HepG2 (cell line): ENCODE measurements around the gene XRCC1. TPM values are rescaled to one million over a fixed set of nuclear protein-coding genes. Genes with fewer than 3 reads are reported as not detected.

Experiments
- FOXM1 ChIP-seq: sonication (generic); formaldehyde crosslinking; IDR thresholded peaks from 2 replicates; pipeline ENCODE4 v1.5.0; 2020; ENCODE audit warnings: missing genetic modification reagents
- GPN1 ChIP-seq: sonication (generic); formaldehyde crosslinking; IDR thresholded peaks from 2 replicates; pipeline ENCODE4 v1.5.1; 2020; ENCODE audit warnings: missing genetic modification reagents, borderline replicate concordance
- POLR2A ChIP-seq, 2 experiments: IDR thresholded peaks; 2 replicates each; pipeline ENCODE4 v1.6.1; 2011; ENCODE audit warnings: low read depth in 2 of 2, low read length in 2 of 2, mild to moderate bottlenecking in 1 of 2, moderate library complexity in 1 of 2; ENCODE audit not compliant: insufficient read depth in 1 of 2
- RCOR2 ChIP-seq: IDR thresholded peaks from 2 replicates; pipeline ENCODE4 v1.6.1; 2016; ENCODE audit warnings: missing biosample characterization, missing genetic modification reagents
- REXO4 ChIP-seq: sonication (generic); formaldehyde crosslinking; IDR thresholded peaks from 2 replicates; pipeline ENCODE4 v1.8.0; 2022; ENCODE audit warnings: missing genetic modification reagents, mild to moderate bottlenecking, borderline replicate concordance
- TRIM24 ChIP-seq: sonication (generic); formaldehyde crosslinking; IDR thresholded peaks from 2 replicates; pipeline ENCODE4 v1.8.0; 2022; ENCODE audit warnings: mild to moderate bottlenecking, missing genetic modification reagents
- ZSCAN21 ChIP-seq: sonication (generic); formaldehyde crosslinking; IDR thresholded peaks from 2 replicates; pipeline ENCODE4 v1.8.0; 2022; ENCODE audit warnings: mild to moderate bottlenecking, missing genetic modification reagents, moderate library complexity, borderline replicate concordance
- polyA plus RNA-seq, 8 experiments: library from polyadenylated mRNA; depleted of rRNA in 3 of 8; stranded (reverse) in 7 of 8; unstranded in 1 of 8; fragments of >200 nt; fragmentation: Illumina TruSeq in 4 of 8; extraction: Trizol in 4 of 8; gene quantifications; 2 replicates each; pipeline versions ENCODE4 v1.2.1 to v1.2.3, GENCODE V29; 2011 to 2016; ENCODE audit warnings: low read depth in 4 of 8, missing spikeins in 1 of 8, mixed read lengths in 1 of 8; ENCODE audit not compliant: insufficient read depth in 1 of 8
- total RNA-seq, 5 experiments: library from RNA; depleted of rRNA; stranded (reverse); fragments of >200 nt; fragmentation: Illumina TruSeq; extraction: Trizol; gene quantifications; 2 replicates each; pipeline ENCODE4 v1.2.3, GENCODE V29; 2016; ENCODE audit warnings: low read depth in 1 of 5
- TF ChIP-seq, protein P1 (sequence below): sonication (generic); formaldehyde crosslinking; IDR thresholded peaks from 2 replicates; pipeline ENCODE4 v1.4.0; 2020; ENCODE audit warnings: missing genetic modification reagents, borderline replicate concordance
- TF ChIP-seq, protein P2 (sequence below): IDR thresholded peaks from 2 replicates; pipeline ENCODE4 v1.6.1; 2018; ENCODE audit warnings: missing genetic modification reagents, mild to moderate bottlenecking, missing compliant biosample characterization
- TF ChIP-seq, protein P3 (sequence below): sonication (generic); formaldehyde crosslinking; IDR thresholded peaks from 2 replicates; pipeline ENCODE4 v1.9.0; 2022; ENCODE audit warnings: missing genetic modification reagents, mild to moderate bottlenecking, borderline replicate concordance
- TF ChIP-seq, protein P4 (sequence below), 2 experiments: sonication (generic) in 1 of 2; formaldehyde crosslinking in 1 of 2; IDR thresholded peaks; 2 replicates each; pipeline versions ENCODE4 v1.6.1 to v1.9.0; 2014 to 2022; ENCODE audit warnings: antibody characterized with exemption in 1 of 2, borderline replicate concordance in 1 of 2, inconsistent platforms in 1 of 2, low read depth in 1 of 2, missing genetic modification reagents in 1 of 2

Gene XRCC1
- total and polyA plus RNA-seq, 2 of the 13 experiments (the other 11 are each of a cell fraction or from before 2014, with no cell fraction given): 24.7 to 26.3 TPM

DNA sequence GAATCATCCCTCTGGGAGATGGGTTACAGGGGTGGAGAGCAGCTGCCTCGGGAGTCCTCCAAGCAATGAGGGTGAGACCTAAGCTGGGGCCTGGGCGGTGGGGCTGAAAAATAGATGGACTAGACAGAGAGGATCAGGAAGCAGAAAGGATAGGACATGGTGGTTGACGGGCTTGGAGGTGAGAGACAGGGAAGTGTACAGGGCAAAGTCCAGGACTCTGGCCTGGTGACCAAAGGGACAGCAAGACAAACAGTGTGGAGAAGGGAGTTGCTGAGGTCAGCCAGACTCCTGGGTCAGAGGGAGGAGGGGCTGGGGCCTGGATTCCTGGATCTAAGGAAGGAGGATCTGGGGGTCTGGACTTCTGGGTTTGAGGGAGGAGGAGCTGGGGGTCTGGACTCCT lies 76.3 kb downstream of the XRCC1 start (continued):
- TF ChIP-seq, protein P1, sequence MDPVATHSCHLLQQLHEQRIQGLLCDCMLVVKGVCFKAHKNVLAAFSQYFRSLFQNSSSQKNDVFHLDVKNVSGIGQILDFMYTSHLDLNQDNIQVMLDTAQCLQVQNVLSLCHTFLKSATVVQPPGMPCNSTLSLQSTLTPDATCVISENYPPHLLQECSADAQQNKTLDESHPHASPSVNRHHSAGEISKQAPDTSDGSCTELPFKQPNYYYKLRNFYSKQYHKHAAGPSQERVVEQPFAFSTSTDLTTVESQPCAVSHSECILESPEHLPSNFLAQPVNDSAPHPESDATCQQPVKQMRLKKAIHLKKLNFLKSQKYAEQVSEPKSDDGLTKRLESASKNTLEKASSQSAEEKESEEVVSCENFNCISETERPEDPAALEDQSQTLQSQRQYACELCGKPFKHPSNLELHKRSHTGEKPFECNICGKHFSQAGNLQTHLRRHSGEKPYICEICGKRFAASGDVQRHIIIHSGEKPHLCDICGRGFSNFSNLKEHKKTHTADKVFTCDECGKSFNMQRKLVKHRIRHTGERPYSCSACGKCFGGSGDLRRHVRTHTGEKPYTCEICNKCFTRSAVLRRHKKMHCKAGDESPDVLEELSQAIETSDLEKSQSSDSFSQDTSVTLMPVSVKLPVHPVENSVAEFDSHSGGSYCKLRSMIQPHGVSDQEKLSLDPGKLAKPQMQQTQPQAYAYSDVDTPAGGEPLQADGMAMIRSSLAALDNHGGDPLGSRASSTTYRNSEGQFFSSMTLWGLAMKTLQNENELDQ (CRISPR knock-in tag): no peak
- TF ChIP-seq RCOR2 (peak; percentile 46; the same call in 1 of the 2 replicates), REXO4 (no peak), GPN1 (CRISPR knock-in tag) (no peak), POLR2A (IDR thresholded peaks at IDR 0.05; ENCODE audit: insufficient read depth in 1 of 2, low read depth in 2 of 2, low read length in 2 of 2) (peak in 1 of 2 experiments; percentile 54; a peak in 1 of 4 replicates), TRIM24 (CRISPR knock-in tag) (no peak), ZSCAN21 (CRISPR knock-in tag) (peak; percentile 43; the same call in 1 of the 2 replicates), FOXM1 (no peak)
- TF ChIP-seq, protein P2, sequence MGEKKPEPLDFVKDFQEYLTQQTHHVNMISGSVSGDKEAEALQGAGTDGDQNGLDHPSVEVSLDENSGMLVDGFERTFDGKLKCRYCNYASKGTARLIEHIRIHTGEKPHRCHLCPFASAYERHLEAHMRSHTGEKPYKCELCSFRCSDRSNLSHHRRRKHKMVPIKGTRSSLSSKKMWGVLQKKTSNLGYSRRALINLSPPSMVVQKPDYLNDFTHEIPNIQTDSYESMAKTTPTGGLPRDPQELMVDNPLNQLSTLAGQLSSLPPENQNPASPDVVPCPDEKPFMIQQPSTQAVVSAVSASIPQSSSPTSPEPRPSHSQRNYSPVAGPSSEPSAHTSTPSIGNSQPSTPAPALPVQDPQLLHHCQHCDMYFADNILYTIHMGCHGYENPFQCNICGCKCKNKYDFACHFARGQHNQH (CRISPR knock-in tag): peak; percentile 68
- TF ChIP-seq, protein P3, sequence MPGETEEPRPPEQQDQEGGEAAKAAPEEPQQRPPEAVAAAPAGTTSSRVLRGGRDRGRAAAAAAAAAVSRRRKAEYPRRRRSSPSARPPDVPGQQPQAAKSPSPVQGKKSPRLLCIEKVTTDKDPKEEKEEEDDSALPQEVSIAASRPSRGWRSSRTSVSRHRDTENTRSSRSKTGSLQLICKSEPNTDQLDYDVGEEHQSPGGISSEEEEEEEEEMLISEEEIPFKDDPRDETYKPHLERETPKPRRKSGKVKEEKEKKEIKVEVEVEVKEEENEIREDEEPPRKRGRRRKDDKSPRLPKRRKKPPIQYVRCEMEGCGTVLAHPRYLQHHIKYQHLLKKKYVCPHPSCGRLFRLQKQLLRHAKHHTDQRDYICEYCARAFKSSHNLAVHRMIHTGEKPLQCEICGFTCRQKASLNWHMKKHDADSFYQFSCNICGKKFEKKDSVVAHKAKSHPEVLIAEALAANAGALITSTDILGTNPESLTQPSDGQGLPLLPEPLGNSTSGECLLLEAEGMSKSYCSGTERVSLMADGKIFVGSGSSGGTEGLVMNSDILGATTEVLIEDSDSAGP: no peak
- TF ChIP-seq, protein P4, sequence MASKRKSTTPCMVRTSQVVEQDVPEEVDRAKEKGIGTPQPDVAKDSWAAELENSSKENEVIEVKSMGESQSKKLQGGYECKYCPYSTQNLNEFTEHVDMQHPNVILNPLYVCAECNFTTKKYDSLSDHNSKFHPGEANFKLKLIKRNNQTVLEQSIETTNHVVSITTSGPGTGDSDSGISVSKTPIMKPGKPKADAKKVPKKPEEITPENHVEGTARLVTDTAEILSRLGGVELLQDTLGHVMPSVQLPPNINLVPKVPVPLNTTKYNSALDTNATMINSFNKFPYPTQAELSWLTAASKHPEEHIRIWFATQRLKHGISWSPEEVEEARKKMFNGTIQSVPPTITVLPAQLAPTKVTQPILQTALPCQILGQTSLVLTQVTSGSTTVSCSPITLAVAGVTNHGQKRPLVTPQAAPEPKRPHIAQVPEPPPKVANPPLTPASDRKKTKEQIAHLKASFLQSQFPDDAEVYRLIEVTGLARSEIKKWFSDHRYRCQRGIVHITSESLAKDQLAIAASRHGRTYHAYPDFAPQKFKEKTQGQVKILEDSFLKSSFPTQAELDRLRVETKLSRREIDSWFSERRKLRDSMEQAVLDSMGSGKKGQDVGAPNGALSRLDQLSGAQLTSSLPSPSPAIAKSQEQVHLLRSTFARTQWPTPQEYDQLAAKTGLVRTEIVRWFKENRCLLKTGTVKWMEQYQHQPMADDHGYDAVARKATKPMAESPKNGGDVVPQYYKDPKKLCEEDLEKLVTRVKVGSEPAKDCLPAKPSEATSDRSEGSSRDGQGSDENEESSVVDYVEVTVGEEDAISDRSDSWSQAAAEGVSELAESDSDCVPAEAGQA (IDR thresholded peaks at IDR 0.05; ENCODE audit: low read depth): no peak
- TF ChIP-seq, protein P4 (CRISPR knock-in tag; IDR thresholded peaks at IDR 0.05; ENCODE audit: borderline replicate concordance): no peak
